Lung (tissue), 12 donors: ENCODE results near the gene ALDH1B1. TPM values are rescaled to one million over a fixed set of nuclear protein-coding genes. Genes with fewer than 3 reads are reported as not detected.

ENCODE experiments used
- ATAC-seq: fragments of 200-7000 bp; cut with Tn5 transposase; one replicate; pipeline ENCODE4 v1.9.1; 2020; ENCODE audit warnings: moderate number of reproducible peaks; ENCODE audit not compliant: insufficient read depth, low FRiP score
- DNase-seq, 3 donors: peaks; one replicate each; pipeline ENCODE4 v3.0.0-alpha.2; 2013 to 2017
- H3K27ac ChIP-seq, 2 donors: one replicate each; pipeline ENCODE4 v1.5.1; 2013; ENCODE audit warnings: mild to moderate bottlenecking in 2 of 2, moderate library complexity in 2 of 2, control low read depth in 1 of 2, inconsistent platforms in 1 of 2, low read depth in 1 of 2, low read length in 1 of 2
- H3K27me3 ChIP-seq, 3 donors: one replicate each; pipeline ENCODE4 v1.5.1; 2013; ENCODE audit warnings: low read length in 2 of 3; ENCODE audit not compliant: control insufficient read depth in 3 of 3, insufficient read depth in 3 of 3
- H3K36me3 ChIP-seq, 4 donors: one replicate each; pipeline ENCODE4 v1.5.1; 2013; ENCODE audit warnings: low read length in 4 of 4, mild to moderate bottlenecking in 1 of 4, moderate library complexity in 1 of 4; ENCODE audit not compliant: control insufficient read depth in 4 of 4, insufficient read depth in 4 of 4
- H3K4me1 ChIP-seq, 5 donors: one replicate each; pipeline ENCODE4 v1.5.1; 2013; ENCODE audit warnings: low read length in 5 of 5, mild to moderate bottlenecking in 2 of 5, moderate library complexity in 1 of 5; ENCODE audit not compliant: control insufficient read depth in 5 of 5, insufficient read depth in 5 of 5
- H3K4me3 ChIP-seq: one replicate; pipeline ENCODE4 v1.5.1; 2013; ENCODE audit warnings: mild to moderate bottlenecking, control low read depth, moderate library complexity
- H3K9ac ChIP-seq, 2 donors: one replicate each; pipeline ENCODE4 v1.5.1; 2013; ENCODE audit warnings: low read length in 2 of 2, control low read depth in 1 of 2; ENCODE audit not compliant: insufficient read depth in 1 of 2
- H3K9me3 ChIP-seq, 4 donors: one replicate each; pipeline ENCODE4 v1.5.1; 2013; ENCODE audit warnings: low read length in 3 of 4, mild to moderate bottlenecking in 1 of 4, moderate library complexity in 1 of 4; ENCODE audit not compliant: control insufficient read depth in 4 of 4, insufficient read depth in 3 of 4
- WGBS, 2 donors: extraction: QIAGEN DNeasy Blood & Tissue Kit; methylation state at CpG; one replicate each; pipeline ENCODE4 v1.1.7; 2013; 5-methylcytosine and 5-hydroxymethylcytosine counted together
- polyA plus RNA-seq, 2 donors: library from polyadenylated mRNA; stranded (reverse); fragments of 200-250 nt; gene quantifications; one replicate each; pipeline ENCODE4 v1.2.1, GENCODE V29; 2013
- total RNA-seq, 2 donors: library from RNA; depleted of rRNA in 1 of 2; stranded (reverse); fragments of >200 nt in 1 of 2; gene quantifications; one replicate each; pipeline ENCODE4 v1.2.1, GENCODE V29; 2014 to 2021
- TF ChIP-seq, protein P1 (sequence below): IDR thresholded peaks from 2 replicates; pipeline ENCODE4 v1.5.1; 2012; ENCODE audit warnings: mild to moderate bottlenecking; ENCODE audit errors: control extremely low read depth, extremely low read depth
- donor health status: control.
- donor health status: control.
- donor health status: Bipolar disorder and iron deficiency.
- donor health status: healthy.
- donor health status: DM: yes; HTN: yes; CAD: no.

The ALDH1B1 gene
- total and polyA plus RNA-seq, 4 donors, result 6.4 to 21.1 (median 12.0) TPM

DNA sequence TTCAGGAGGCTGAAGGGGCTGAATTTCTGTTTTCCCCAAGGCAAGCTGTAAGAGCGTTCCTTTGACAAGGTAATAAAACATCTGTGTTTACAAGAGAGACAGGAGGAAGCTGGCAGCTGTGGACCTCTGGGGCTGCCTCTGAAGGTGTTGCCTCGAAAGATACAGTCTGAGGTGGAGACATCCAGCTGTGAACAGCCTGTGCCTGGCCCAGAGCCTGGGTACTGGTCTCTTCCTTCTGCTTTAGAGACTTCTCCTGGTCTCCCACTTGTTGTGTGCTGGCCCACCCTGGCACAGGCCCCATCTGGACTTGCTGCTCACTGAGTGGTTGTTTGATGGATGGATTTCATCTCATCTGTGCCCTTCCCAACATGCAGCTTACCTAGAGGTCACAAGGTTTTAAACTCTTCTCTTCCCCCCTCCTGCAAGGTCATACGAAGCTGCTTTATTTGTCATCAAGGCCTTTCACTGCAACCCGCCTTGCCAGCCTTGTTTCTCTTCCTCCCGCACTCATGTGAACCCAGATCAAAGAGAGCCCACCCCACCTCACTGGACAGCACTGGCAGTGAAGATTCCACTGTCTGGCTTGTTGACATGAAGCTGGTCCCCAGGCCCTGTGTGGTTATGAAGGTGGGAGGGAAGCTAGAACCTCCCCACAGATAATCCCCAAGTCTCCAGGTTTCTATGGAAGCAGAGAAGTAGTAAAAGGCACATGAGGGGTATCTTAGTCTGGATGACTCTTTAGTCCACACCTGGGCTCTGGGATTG is 35.0 kb upstream of the ALDH1B1 start:
- peaks cover 0 to 22% (median 6%) of the 10 kb centered on the region in 5 donors for H3K4me1 ChIP-seq
- no peak for ATAC-seq
- H3K36me3 ChIP-seq, result no peaks in the 10 kb centered on the region
- no peak overlapping the region for H3K4me3 ChIP-seq
- no peaks in the 10 kb centered on the region for H3K27me3 ChIP-seq
- TF ChIP-seq, protein P1, sequence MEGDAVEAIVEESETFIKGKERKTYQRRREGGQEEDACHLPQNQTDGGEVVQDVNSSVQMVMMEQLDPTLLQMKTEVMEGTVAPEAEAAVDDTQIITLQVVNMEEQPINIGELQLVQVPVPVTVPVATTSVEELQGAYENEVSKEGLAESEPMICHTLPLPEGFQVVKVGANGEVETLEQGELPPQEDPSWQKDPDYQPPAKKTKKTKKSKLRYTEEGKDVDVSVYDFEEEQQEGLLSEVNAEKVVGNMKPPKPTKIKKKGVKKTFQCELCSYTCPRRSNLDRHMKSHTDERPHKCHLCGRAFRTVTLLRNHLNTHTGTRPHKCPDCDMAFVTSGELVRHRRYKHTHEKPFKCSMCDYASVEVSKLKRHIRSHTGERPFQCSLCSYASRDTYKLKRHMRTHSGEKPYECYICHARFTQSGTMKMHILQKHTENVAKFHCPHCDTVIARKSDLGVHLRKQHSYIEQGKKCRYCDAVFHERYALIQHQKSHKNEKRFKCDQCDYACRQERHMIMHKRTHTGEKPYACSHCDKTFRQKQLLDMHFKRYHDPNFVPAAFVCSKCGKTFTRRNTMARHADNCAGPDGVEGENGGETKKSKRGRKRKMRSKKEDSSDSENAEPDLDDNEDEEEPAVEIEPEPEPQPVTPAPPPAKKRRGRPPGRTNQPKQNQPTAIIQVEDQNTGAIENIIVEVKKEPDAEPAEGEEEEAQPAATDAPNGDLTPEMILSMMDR, result no peak
- no peaks in the 10 kb centered on the region for H3K9me3 ChIP-seq
- no peak overlapping the region for H3K9ac ChIP-seq
- peak in 1 of 3 donors; percentile 10 for DNase-seq
- 73 to 84% methylated on average over 5 of the region's 5 CpGs for WGBS, 2 donors
- H3K27ac ChIP-seq, result no peak overlapping the region

DNA sequence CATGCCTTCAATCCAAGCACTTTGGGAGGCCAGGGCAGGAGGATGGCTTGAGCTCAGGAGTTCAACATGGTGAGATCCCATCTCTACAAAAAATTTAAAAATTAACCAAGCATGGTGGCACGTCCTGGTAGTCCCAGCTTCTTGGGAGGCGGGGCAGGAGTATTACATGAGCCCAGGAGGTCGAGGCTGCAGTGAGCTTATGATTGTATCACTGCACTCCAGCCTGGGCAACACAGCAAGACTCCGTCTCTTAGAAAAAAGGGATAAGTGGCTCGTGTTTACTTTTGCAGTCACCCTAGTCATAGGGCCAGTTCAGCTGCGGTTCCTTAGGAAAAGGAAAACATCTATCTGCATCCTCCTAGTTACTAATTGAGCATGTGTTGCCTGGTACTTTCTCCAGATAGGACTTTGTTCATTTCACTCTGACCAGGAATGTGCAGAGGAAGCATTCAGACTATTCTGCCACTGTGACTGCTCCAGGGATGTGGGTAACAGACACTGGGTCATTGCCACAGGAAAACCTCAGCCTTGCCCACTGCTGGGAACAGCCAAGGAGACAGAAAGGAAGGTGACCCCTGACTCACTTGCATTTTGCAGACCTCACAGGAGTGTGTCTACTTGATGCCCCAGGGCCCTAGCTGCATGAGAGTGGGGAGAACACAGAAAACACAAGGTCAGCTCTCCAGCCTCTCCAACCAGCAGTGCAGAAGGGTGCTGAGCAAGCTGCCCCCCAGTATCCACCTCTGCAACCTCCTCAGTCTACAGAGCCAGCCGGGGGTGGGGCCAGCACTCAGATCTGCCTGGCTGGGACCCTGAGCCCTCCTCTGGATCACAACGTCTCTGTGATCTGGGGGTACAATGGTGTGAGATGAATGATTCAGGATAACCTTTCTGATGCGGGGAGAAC is 33.9 kb upstream of the ALDH1B1 start:
- Histone ChIP-seq H3K4me3 (no peak overlapping the region), H3K9ac (no peak overlapping the region), H3K27me3 (no peaks in the 10 kb centered on the region), H3K4me1 (peaks cover 0 to 31% (median 14%) of the 10 kb centered on the region in 5 donors), H3K36me3 (no peaks in the 10 kb centered on the region), H3K27ac (no peak overlapping the region), H3K9me3 (no peaks in the 10 kb centered on the region)
- WGBS, 2 donors, result 75 to 79% methylated on average over 9 of the region's 9 CpGs
- DNase-seq (peak in 1 of 3 donors; percentile 7), ATAC-seq (no peak)
- TF ChIP-seq, protein P1, result no peak

DNA sequence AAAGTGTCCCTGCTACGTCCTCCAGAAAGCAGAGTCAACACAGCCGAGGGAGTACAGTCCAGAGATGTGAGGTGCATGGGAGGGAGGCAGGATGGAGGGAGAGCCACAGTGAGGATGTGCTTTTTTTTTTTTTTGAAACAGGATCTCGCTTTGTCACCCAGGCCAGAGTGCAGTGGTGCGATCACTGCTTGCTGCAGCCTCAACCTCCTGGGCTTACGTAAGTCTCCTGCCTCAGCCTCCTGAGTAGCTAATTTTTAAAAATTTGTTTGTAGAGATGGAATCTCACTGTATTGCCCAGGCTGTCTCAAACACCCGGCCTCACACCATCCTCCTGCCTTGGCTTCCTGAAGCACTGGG is 33.2 kb upstream of the ALDH1B1 start:
- no peak for DNase-seq
- Histone ChIP-seq H3K27me3 (no peaks in the 10 kb centered on the region), H3K36me3 (no peaks in the 10 kb centered on the region), H3K9ac (no peak overlapping the region), H3K4me1 (peaks cover 0 to 31% (median 14%) of the 10 kb centered on the region in 5 donors), H3K27ac (no peak overlapping the region), H3K4me3 (no peak overlapping the region), H3K9me3 (no peaks in the 10 kb centered on the region)
- no peak for ATAC-seq
- TF ChIP-seq, protein P1, result no peak
- 74 to 87% methylated on average over 6 of the region's 6 CpGs for WGBS, 2 donors
